ENCODE measurements around the gene DHRS13. TPM values are rescaled to one million over a fixed set of nuclear protein-coding genes. Genes with fewer than 3 reads are reported as not detected.
"Not testable (repeated sequence)": the region's sequence is repeated elsewhere in the genome, so short reads cannot be mapped to it uniquely, and the experiment has no call there.

Gene DHRS13
- total RNA-seq, 2 donors from 2014 or later, result 21.0 TPM

GRCh38 chr17:28944343-28944742 is 41.5 kb upstream of the DHRS13 start:
- H3K4me1 Mint-ChIP-seq, result peaks cover 43% of the 10 kb centered on the region
- no peaks in the 10 kb centered on the region for H3K36me3 Mint-ChIP-seq (ENCODE audit: low read depth)
- H3K9me3 ChIP-seq (ENCODE audit: control insufficient read depth, low read length, poor library complexity, severe bottlenecking), result no peaks in the 10 kb centered on the region
- H3K27me3 Mint-ChIP-seq, result no peaks in the 10 kb centered on the region
- ATAC-seq, result no peak
- peak overlapping the region; percentile 98 for H3K27ac Mint-ChIP-seq
- DNase-seq, result no peak
- H3K4me3 Mint-ChIP-seq, result no peak overlapping the region

GRCh38 chr17:28942925-28943324 is 40.0 kb upstream of the DHRS13 start:
- no peak for DNase-seq
- no peak overlapping the region for H3K27ac Mint-ChIP-seq
- H3K4me1 Mint-ChIP-seq, result peaks cover 40% of the 10 kb centered on the region
- H3K27me3 Mint-ChIP-seq, result no peaks in the 10 kb centered on the region
- no peak for ATAC-seq
- H3K4me3 Mint-ChIP-seq, result no peak overlapping the region
- no peaks in the 10 kb centered on the region for H3K9me3 ChIP-seq (ENCODE audit: control insufficient read depth, low read length, poor library complexity, severe bottlenecking)
- H3K36me3 Mint-ChIP-seq (ENCODE audit: low read depth), result no peaks in the 10 kb centered on the region

- DNase-seq (no peak), ATAC-seq (no peak)
- no peak overlapping the region for H3K27ac Mint-ChIP-seq
- H3K36me3 Mint-ChIP-seq (ENCODE audit: low read depth), result no peaks in the 10 kb centered on the region
- H3K4me3 Mint-ChIP-seq, result no peak overlapping the region
- H3K4me1 Mint-ChIP-seq, result peaks cover 42% of the 10 kb centered on the region
- H3K9me3 ChIP-seq (ENCODE audit: control insufficient read depth, low read length, poor library complexity, severe bottlenecking), result no peaks in the 10 kb centered on the region
- no peaks in the 10 kb centered on the region for H3K27me3 Mint-ChIP-seq
These were observed 38.4 kb upstream of the DHRS13 start for GRCh38 chr17:28941251-28941650.

GRCh38 chr17:28940675-28941074 is 37.8 kb upstream of the DHRS13 start:
- Mint-ChIP-seq H3K27ac (no peak overlapping the region), H3K4me3 (peak overlapping the region; percentile 36), H3K27me3 (no peaks in the 10 kb centered on the region), H3K4me1 (peaks cover 41% of the 10 kb centered on the region), H3K36me3 (ENCODE audit: low read depth) (no peaks in the 10 kb centered on the region)
- no peaks in the 10 kb centered on the region for H3K9me3 ChIP-seq (ENCODE audit: control insufficient read depth, low read length, poor library complexity, severe bottlenecking)
- DNase-seq, result no peak
- ATAC-seq, result no peak

- peak overlapping the region; percentile 36 for H3K4me3 Mint-ChIP-seq
- H3K9me3 ChIP-seq (ENCODE audit: control insufficient read depth, low read length, poor library complexity, severe bottlenecking), result no peaks in the 10 kb centered on the region
- H3K27me3 Mint-ChIP-seq, result no peaks in the 10 kb centered on the region
- ATAC-seq (peak; percentile 59), DNase-seq (no peak)
- H3K4me1 Mint-ChIP-seq, result peaks cover 40% of the 10 kb centered on the region
- H3K27ac Mint-ChIP-seq, result no peak overlapping the region
- no peaks in the 10 kb centered on the region for H3K36me3 Mint-ChIP-seq (ENCODE audit: low read depth)
These were observed 37.3 kb upstream of the DHRS13 start for GRCh38 chr17:28940142-28940541.

GRCh38 chr17:28938552-28938951 is 35.7 kb upstream of the DHRS13 start:
- ATAC-seq, result no peak
- peak overlapping the region; percentile 74 for H3K27ac Mint-ChIP-seq

GRCh38 chr17:28937044-28937729 is 34.3 kb upstream of the DHRS13 start:
- no peak for DNase-seq
- no peak for ATAC-seq
- no peaks in the 10 kb centered on the region for H3K36me3 Mint-ChIP-seq (ENCODE audit: low read depth)
- H3K27me3 Mint-ChIP-seq, result no peaks in the 10 kb centered on the region
- H3K27ac Mint-ChIP-seq, result peak overlapping the region; percentile 85
- H3K9me3 ChIP-seq (ENCODE audit: control insufficient read depth, low read length, poor library complexity, severe bottlenecking), result no peaks in the 10 kb centered on the region
- peaks cover 43% of the 10 kb centered on the region for H3K4me1 Mint-ChIP-seq
- H3K4me3 Mint-ChIP-seq, result no peak overlapping the region

More at GRCh38 chr17:28938552-28938951, 35.7 kb upstream of the DHRS13 start:
- Mint-ChIP-seq H3K36me3 (ENCODE audit: low read depth) (no peaks in the 10 kb centered on the region), H3K27me3 (no peaks in the 10 kb centered on the region), H3K4me1 (peaks cover 43% of the 10 kb centered on the region), H3K4me3 (no peak overlapping the region)
- no peak for DNase-seq
- no peaks in the 10 kb centered on the region for H3K9me3 ChIP-seq (ENCODE audit: control insufficient read depth, low read length, poor library complexity, severe bottlenecking)

- Mint-ChIP-seq H3K4me3 (no peak overlapping the region), H3K27me3 (no peaks in the 10 kb centered on the region), H3K27ac (peak overlapping the region; percentile 85), H3K36me3 (ENCODE audit: low read depth) (no peaks in the 10 kb centered on the region), H3K4me1 (peaks cover 39% of the 10 kb centered on the region)
- DNase-seq, result no peak
- no peaks in the 10 kb centered on the region for H3K9me3 ChIP-seq (ENCODE audit: control insufficient read depth, low read length, poor library complexity, severe bottlenecking)
- ATAC-seq, result no peak
These were observed 33.0 kb upstream of the DHRS13 start for GRCh38 chr17:28935744-28936460.

GRCh38 chr17:28934508-28934907 is 31.6 kb upstream of the DHRS13 start:
- H3K9me3 ChIP-seq (ENCODE audit: control insufficient read depth, low read length, poor library complexity, severe bottlenecking); H3K36me3 Mint-ChIP-seq (ENCODE audit: low read depth); H3K4me3 Mint-ChIP-seq; ATAC-seq; H3K27me3 Mint-ChIP-seq; DNase-seq: not testable (repeated sequence)
- Mint-ChIP-seq H3K27ac (peak overlapping the region; percentile 85), H3K4me1 (peaks cover 36% of the 10 kb centered on the region)

GRCh38 chr17:28929787-28930186 is 26.9 kb upstream of the DHRS13 start:
- Mint-ChIP-seq H3K27me3 (no peaks in the 10 kb centered on the region), H3K4me1 (peaks cover 37% of the 10 kb centered on the region), H3K36me3 (ENCODE audit: low read depth) (peaks cover 2% of the 10 kb centered on the region), H3K27ac (peak overlapping the region; percentile 92), H3K4me3 (no peak overlapping the region)
- DNase-seq, result no peak
- no peaks in the 10 kb centered on the region for H3K9me3 ChIP-seq (ENCODE audit: control insufficient read depth, low read length, poor library complexity, severe bottlenecking)
- ATAC-seq, result no peak

GRCh38 chr17:28928061-28928460 is 25.2 kb upstream of the DHRS13 start:
- Mint-ChIP-seq H3K27me3 (no peaks in the 10 kb centered on the region), H3K36me3 (ENCODE audit: low read depth) (peaks cover 6% of the 10 kb centered on the region), H3K4me3 (no peak overlapping the region), H3K4me1 (peaks cover 37% of the 10 kb centered on the region), H3K27ac (peak overlapping the region; percentile 97)
- DNase-seq (no peak), ATAC-seq (no peak)
- no peaks in the 10 kb centered on the region for H3K9me3 ChIP-seq (ENCODE audit: control insufficient read depth, low read length, poor library complexity, severe bottlenecking)

- H3K27me3 Mint-ChIP-seq, result no peaks in the 10 kb centered on the region
- no peak for ATAC-seq
- no peaks in the 10 kb centered on the region for H3K9me3 ChIP-seq (ENCODE audit: control insufficient read depth, low read length, poor library complexity, severe bottlenecking)
- H3K27ac Mint-ChIP-seq, result peak overlapping the region; percentile 97
- H3K36me3 Mint-ChIP-seq (ENCODE audit: low read depth), result peaks cover 6% of the 10 kb centered on the region
- H3K4me1 Mint-ChIP-seq, result peaks cover 39% of the 10 kb centered on the region
- DNase-seq, result no peak
- no peak overlapping the region for H3K4me3 Mint-ChIP-seq
These were observed 23.9 kb upstream of the DHRS13 start for GRCh38 chr17:28926786-28927185.

GRCh38 chr17:28926366-28926765 is 23.5 kb upstream of the DHRS13 start:
- Mint-ChIP-seq H3K36me3 (ENCODE audit: low read depth) (peaks cover 8% of the 10 kb centered on the region), H3K4me1 (peaks cover 39% of the 10 kb centered on the region), H3K27ac (peak overlapping the region; percentile 97), H3K27me3 (no peaks in the 10 kb centered on the region), H3K4me3 (peak overlapping the region; percentile 74)
- DNase-seq, result no peak
- no peaks in the 10 kb centered on the region for H3K9me3 ChIP-seq (ENCODE audit: control insufficient read depth, low read length, poor library complexity, severe bottlenecking)
- peak; percentile 3 for ATAC-seq

Data from T-helper 17 cell (primary cell).